ENCODE data around the gene KLHL30. TPM values are rescaled to one million over a fixed set of nuclear protein-coding genes. Genes with fewer than 3 reads are reported as not detected.

Gene KLHL30
- total RNA-seq, 1 experiment from 2014 or later = not detected

DNA sequence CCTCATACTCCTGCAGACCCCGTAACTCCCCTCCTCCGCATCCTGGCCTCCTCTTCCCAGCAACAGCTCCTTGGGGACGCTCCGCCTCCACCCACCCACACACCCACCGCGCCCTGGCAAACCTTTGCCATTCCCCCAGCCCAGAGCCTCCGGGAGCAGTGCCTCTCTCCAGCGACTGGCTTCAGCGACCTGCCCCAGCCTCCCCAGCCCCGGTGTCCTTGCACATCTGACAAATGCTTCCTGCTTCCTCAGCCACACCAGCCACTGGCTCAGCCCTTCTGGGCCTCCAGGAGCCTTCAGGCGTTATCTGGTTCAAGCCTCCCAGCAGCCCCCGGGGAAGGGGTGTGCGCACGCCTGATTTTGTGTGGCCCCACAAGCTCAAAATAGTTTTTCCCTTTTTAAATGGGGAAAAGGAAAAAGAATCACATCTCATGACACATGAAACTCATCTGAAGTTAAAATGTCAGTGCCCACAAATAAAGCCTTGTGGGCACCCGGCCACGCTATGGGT lies 24.1 kb upstream of the KLHL30 start:
- no peak overlapping the region for H3K27ac Mint-ChIP-seq
- peaks cover 5% of the 10 kb centered on the region for H3K23me2 ChIP-seq (ENCODE audit: insufficient read length, low read depth, low read length, poor library complexity, severe bottlenecking)

More for the DNA sequence above, 24.1 kb upstream of the KLHL30 start:
- no peak overlapping the region for H4K91ac ChIP-seq (ENCODE audit: insufficient read length, low read depth, low read length)
- no peak overlapping the region for H3K56ac ChIP-seq (ENCODE audit: insufficient read length, low read depth, low read length)
- H3K27ac ChIP-seq (ENCODE audit: insufficient read length, low read depth, low read length) = no peak overlapping the region
- no peaks in the 10 kb centered on the region for H3K9me3 ChIP-seq (ENCODE audit: control insufficient read depth, low read depth, low read length)
- no peak overlapping the region for H2BK20ac ChIP-seq (ENCODE audit: low read depth, low read length, poor library complexity, severe bottlenecking)
- no peak overlapping the region for H3K9ac ChIP-seq (ENCODE audit: extremely low read depth, insufficient read length, low read length)
- no peaks in the 10 kb centered on the region for H3K79me1 ChIP-seq (ENCODE audit: insufficient read depth, low read depth, low read length, poor library complexity, severe bottlenecking)
- no peak overlapping the region for H4K8ac ChIP-seq (replicated peaks; ENCODE audit: insufficient read length, low read depth, low read length)
- Mint-ChIP-seq H3K36me3 (ENCODE audit: insufficient read depth in 1 of 3, low read depth in 3 of 3) (peaks cover 0 to 9% (median 0%) of the 10 kb centered on the region in 3 experiments; a peak in 3 of 7 replicates), H3K27me3 (ENCODE audit: low read depth) (peaks cover 9% of the 10 kb centered on the region), H3K9me3 (peaks cover 15 to 26% of the 10 kb centered on the region in 2 experiments), H3K4me3 (no peak overlapping the region), H3K4me1 (peaks cover 2 to 3% of the 10 kb centered on the region in 2 experiments; a peak in 3 of 4 replicates)
- H2AK5ac ChIP-seq (ENCODE audit: insufficient read length, low read length) = no peak overlapping the region
- no peak for DNase-seq
- H3K4me2 ChIP-seq (ENCODE audit: insufficient read depth, insufficient read length, low read length) = no peak overlapping the region
- no peaks in the 10 kb centered on the region for H3K27me3 ChIP-seq (ENCODE audit: insufficient read depth, low read length)
- H4K5ac ChIP-seq (ENCODE audit: insufficient read length, low read depth, low read length) = no peak overlapping the region
- no peaks in the 10 kb centered on the region for H3K79me2 ChIP-seq (ENCODE audit: insufficient read depth, low read length)
- H3K18ac ChIP-seq (ENCODE audit: insufficient read length, low read depth, low read length) = no peak overlapping the region
- H3K4ac ChIP-seq (ENCODE audit: low read depth, low read length) = no peak overlapping the region
- H2BK12ac ChIP-seq (ENCODE audit: insufficient read length, low read depth, low read length) = no peak overlapping the region
- H3K23ac ChIP-seq (ENCODE audit: insufficient read length, low read depth, low read length) = no peak overlapping the region
- TF ChIP-seq, protein P1, sequence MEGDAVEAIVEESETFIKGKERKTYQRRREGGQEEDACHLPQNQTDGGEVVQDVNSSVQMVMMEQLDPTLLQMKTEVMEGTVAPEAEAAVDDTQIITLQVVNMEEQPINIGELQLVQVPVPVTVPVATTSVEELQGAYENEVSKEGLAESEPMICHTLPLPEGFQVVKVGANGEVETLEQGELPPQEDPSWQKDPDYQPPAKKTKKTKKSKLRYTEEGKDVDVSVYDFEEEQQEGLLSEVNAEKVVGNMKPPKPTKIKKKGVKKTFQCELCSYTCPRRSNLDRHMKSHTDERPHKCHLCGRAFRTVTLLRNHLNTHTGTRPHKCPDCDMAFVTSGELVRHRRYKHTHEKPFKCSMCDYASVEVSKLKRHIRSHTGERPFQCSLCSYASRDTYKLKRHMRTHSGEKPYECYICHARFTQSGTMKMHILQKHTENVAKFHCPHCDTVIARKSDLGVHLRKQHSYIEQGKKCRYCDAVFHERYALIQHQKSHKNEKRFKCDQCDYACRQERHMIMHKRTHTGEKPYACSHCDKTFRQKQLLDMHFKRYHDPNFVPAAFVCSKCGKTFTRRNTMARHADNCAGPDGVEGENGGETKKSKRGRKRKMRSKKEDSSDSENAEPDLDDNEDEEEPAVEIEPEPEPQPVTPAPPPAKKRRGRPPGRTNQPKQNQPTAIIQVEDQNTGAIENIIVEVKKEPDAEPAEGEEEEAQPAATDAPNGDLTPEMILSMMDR (conservative IDR thresholded peaks at IDR 0.05) = no peak
- H2BK120ac ChIP-seq (ENCODE audit: low read depth, low read length, poor library complexity, severe bottlenecking) = no peak overlapping the region
- H3K14ac ChIP-seq (ENCODE audit: insufficient read depth, low read length) = no peak overlapping the region
- H3T11ph ChIP-seq (ENCODE audit: low read length) = no peak overlapping the region
- no peak overlapping the region for H2BK15ac ChIP-seq (ENCODE audit: low read depth, low read length)
- H2BK5ac ChIP-seq (ENCODE audit: insufficient read length, low read length) = no peak overlapping the region
- H3K4me1 ChIP-seq (ENCODE audit: insufficient read depth, low read length) = no peaks in the 10 kb centered on the region
- no CpG with 5 or more reads among the region's 16 CpGs for WGBS (ENCODE audit: extremely low coverage, insufficient read length, low lambda C conversion rate)
- H2AFZ ChIP-seq (ENCODE audit: low read length) = no peak overlapping the region
- H4K20me1 ChIP-seq (ENCODE audit: control insufficient read depth, insufficient read depth, insufficient read length) = no peaks in the 10 kb centered on the region
